SK-N-MC (cell line): ENCODE data around the gene BCL2L1.

Source experiments
- EZH2 ChIP-seq: fragments of 200-600 bp; sonication (generic); IDR thresholded peaks from one replicate; pipeline ENCODE4 v1.6.1; 2017; ENCODE audit warnings: antibody characterized with exemption
- FOXP2 ChIP-seq: optimal IDR thresholded peaks from 2 replicates; pipeline ENCODE3; 2011; ENCODE audit warnings: mild to moderate bottlenecking, moderate library complexity; ENCODE audit not compliant: insufficient read depth; ENCODE audit errors: extremely low read length, control extremely low read depth
- POLR2AphosphoS5 ChIP-seq: IDR thresholded peaks from 2 replicates; pipeline ENCODE4 v1.6.1; 2012; ENCODE audit warnings: mild to moderate bottlenecking, low read depth, low read length, borderline replicate concordance

GRCh38 chr20:31739550-31739977, 16.9 kb upstream of the BCL2L1 start:
- TF ChIP-seq EZH2 (no peak), POLR2AphosphoS5 (no peak), FOXP2 (no peak)
